IMR-90 (cell line): ENCODE results near the gene NFASC. TPM values are rescaled to one million over a fixed set of nuclear protein-coding genes. Genes with fewer than 3 reads are reported as not detected.

Experiments used
- ATAC-seq: fragments of 200-7000 bp; cut with Tn5 transposase; 2 replicates; pipeline ENCODE4 v1.9.1; 2020; ENCODE audit warnings: low read depth, mild to moderate bottlenecking, moderate library complexity
- BruUV-seq: library from RNA; stranded (reverse); fragments of 400-500 nt; replicated peaks from 2 replicates; lab custom pipeline; 2021; lab: Mats Ljungman, UMichigan
- CTCF ChIA-PET: fragments of 300-600 bp; formaldehyde crosslinking; extraction: SDS; loops from one replicate; lab custom pipeline; 2021; ENCODE audit warnings: antibody characterized with exemption; lab: Yijun Ruan, JAX
- POLR2A ChIA-PET: fragments of 300-600 bp; sonication (Branson Sonifier 250); formaldehyde crosslinking; loops from one replicate; lab custom pipeline; 2022; ENCODE audit warnings: antibody characterized with exemption; ENCODE audit not compliant: unreplicated experiment; lab: Charles Lee
- DNase-seq: peaks from one replicate; pipeline ENCODE4 v3.0.0; 2013
- H2AFZ ChIP-seq: replicated peaks from 2 replicates; pipeline ENCODE3; 2013; ENCODE audit warnings: low read length, mild to moderate bottlenecking; ENCODE audit not compliant: poor library complexity
- H2AK5ac ChIP-seq: 2 replicates; pipeline ENCODE4 v1.6.1; 2013; ENCODE audit warnings: low read depth, low read length, inconsistent platforms
- H2AK9ac ChIP-seq: replicated peaks from 2 replicates; pipeline ENCODE3; 2013; ENCODE audit warnings: mild to moderate bottlenecking, low read depth, low read length, moderate library complexity; ENCODE audit not compliant: poor library complexity
- H2BK120ac ChIP-seq: 2 replicates; pipeline ENCODE4 v1.6.1; 2013; ENCODE audit warnings: low read depth, low read length, inconsistent platforms
- H2BK15ac ChIP-seq: 3 replicates; pipeline ENCODE4 v1.6.1; 2013; ENCODE audit warnings: low read depth, low read length, inconsistent platforms
- H2BK20ac ChIP-seq: 2 replicates; pipeline ENCODE4 v1.6.1; 2013; ENCODE audit warnings: low read depth, mild to moderate bottlenecking, inconsistent platforms, low read length, moderate library complexity
- H2BK5ac ChIP-seq: 2 replicates; pipeline ENCODE4 v1.6.1; 2013; ENCODE audit warnings: mild to moderate bottlenecking, low read depth, low read length, inconsistent platforms; ENCODE audit not compliant: poor library complexity, severe bottlenecking
- H3K14ac ChIP-seq: replicated peaks from 2 replicates; pipeline ENCODE4 v1.6.1; 2013; ENCODE audit warnings: low read depth, low read length, inconsistent platforms
- H3K18ac ChIP-seq: 2 replicates; pipeline ENCODE4 v1.6.1; 2013; ENCODE audit warnings: low read depth, low read length, control low read depth
- H3K23ac ChIP-seq: 2 replicates; pipeline ENCODE4 v1.6.1; 2013; ENCODE audit warnings: low read depth, low read length, inconsistent platforms
- H3K27ac ChIP-seq: 2 replicates; pipeline ENCODE4 v1.5.1; 2013; ENCODE audit warnings: mild to moderate bottlenecking, control low read depth, low read length; ENCODE audit not compliant: insufficient read depth
- H3K27me3 ChIP-seq: 2 replicates; pipeline ENCODE4 v1.6.1; 2013; ENCODE audit warnings: low read length; ENCODE audit not compliant: control insufficient read depth, insufficient read depth
- H3K36me3 ChIP-seq: 2 replicates; pipeline ENCODE4 v1.6.1; 2013; ENCODE audit warnings: low read length, mixed read lengths; ENCODE audit not compliant: control insufficient read depth, insufficient read depth
- H3K4ac ChIP-seq: 2 replicates; pipeline ENCODE4 v1.6.1; 2013; ENCODE audit warnings: low read depth, low read length, inconsistent platforms
- H3K4me1 ChIP-seq: 2 replicates; pipeline ENCODE4 v1.6.1; 2013; ENCODE audit warnings: low read length, mixed read lengths; ENCODE audit not compliant: control insufficient read depth, insufficient read depth
- H3K4me2 ChIP-seq: 2 replicates; pipeline ENCODE4 v1.6.1; 2013; ENCODE audit warnings: low read depth, mild to moderate bottlenecking, control low read depth, low read length, moderate library complexity
- H3K4me3 ChIP-seq: 2 replicates; pipeline ENCODE4 v1.5.1; 2013; ENCODE audit warnings: low read depth, mild to moderate bottlenecking, control low read depth, low read length, moderate library complexity; ENCODE audit not compliant: insufficient read depth
- H3K56ac ChIP-seq: 2 replicates; pipeline ENCODE4 v1.6.1; 2013; ENCODE audit warnings: low read length, inconsistent platforms; ENCODE audit not compliant: insufficient read depth; ENCODE audit errors: extremely low read depth
- H3K79me1 ChIP-seq, 2 experiments: 2 replicates each; pipeline ENCODE4 v1.6.1; 2013; ENCODE audit warnings: low read length in 2 of 2, inconsistent platforms in 1 of 2, low read depth in 1 of 2
- H3K9ac ChIP-seq: 2 replicates; pipeline ENCODE4 v1.6.1; 2013; ENCODE audit warnings: low read depth, low read length, control low read depth
- H3K9me1 ChIP-seq: 2 replicates; pipeline ENCODE4 v1.6.1; 2013; ENCODE audit warnings: low read length, inconsistent platforms; ENCODE audit not compliant: insufficient read depth
- H3K9me3 ChIP-seq: 2 replicates; pipeline ENCODE4 v1.6.1; 2013; ENCODE audit warnings: low read length; ENCODE audit not compliant: control insufficient read depth, insufficient read depth
- H4K20me1 ChIP-seq: 2 replicates; pipeline ENCODE4 v1.6.1; 2013; ENCODE audit warnings: low read length, inconsistent platforms; ENCODE audit not compliant: insufficient read depth
- H4K5ac ChIP-seq: 2 replicates; pipeline ENCODE4 v1.6.1; 2013; ENCODE audit warnings: mild to moderate bottlenecking, low read depth, low read length, control low read depth
- H4K8ac ChIP-seq, 2 experiments: 2 replicates each; pipeline ENCODE4 v1.6.1; 2013; ENCODE audit warnings: low read depth in 2 of 2, low read length in 2 of 2, control low read depth in 1 of 2, inconsistent platforms in 1 of 2
- H4K91ac ChIP-seq: 2 replicates; pipeline ENCODE4 v1.6.1; 2013; ENCODE audit warnings: low read depth, low read length, inconsistent platforms; ENCODE audit not compliant: insufficient read depth
- BHLHE40 ChIP-seq: fragments of 150-350 bp; IDR thresholded peaks from 2 replicates; pipeline ENCODE4 v1.6.1; 2016; ENCODE audit warnings: mild to moderate bottlenecking, low read depth, low read length
- CEBPB ChIP-seq: IDR thresholded peaks from 2 replicates; pipeline ENCODE4 v1.6.1; 2012; ENCODE audit warnings: low read depth, low read length, improper control_type of control experiment
- CHD1 ChIP-seq: IDR thresholded peaks from 2 replicates; pipeline ENCODE4 v1.6.1; 2012; ENCODE audit warnings: low read depth, low read length, improper control_type of control experiment
- ELK1 ChIP-seq: fragments of 150-350 bp; IDR thresholded peaks from 2 replicates; pipeline ENCODE4 v1.6.1; 2016; ENCODE audit warnings: low read depth, mild to moderate bottlenecking, low read length, moderate library complexity, borderline replicate concordance
- FOS ChIP-seq: fragments of 150-350 bp; IDR thresholded peaks from 2 replicates; pipeline ENCODE4 v1.6.1; 2016; ENCODE audit warnings: low read depth, low read length
- MAFK ChIP-seq: IDR thresholded peaks from 2 replicates; pipeline ENCODE4 v1.6.1; 2012; ENCODE audit warnings: low read depth, low read length, improper control_type of control experiment
- NFE2L2 ChIP-seq: fragments of 150-350 bp; IDR thresholded peaks from 2 replicates; pipeline ENCODE4 v1.6.1; 2016; ENCODE audit warnings: low read depth, mild to moderate bottlenecking, low read length
- POLR2A ChIP-seq: IDR thresholded peaks from 2 replicates; pipeline ENCODE4 v1.6.1; 2012; ENCODE audit warnings: mild to moderate bottlenecking, low read depth, low read length
- RAD21 ChIP-seq: IDR thresholded peaks from 2 replicates; pipeline ENCODE4 v1.6.1; 2012; ENCODE audit warnings: low read length, improper control_type of control experiment
- RFX5 ChIP-seq: IDR thresholded peaks from 2 replicates; pipeline ENCODE4 v1.8.0; 2012; ENCODE audit warnings: low read depth, mild to moderate bottlenecking, low read length, moderate library complexity
- SMC3 ChIP-seq: fragments of 150-350 bp; IDR thresholded peaks from 2 replicates; pipeline ENCODE4 v1.6.1; 2016; ENCODE audit warnings: low read depth, mild to moderate bottlenecking, antibody characterized with exemption, low read length, moderate library complexity
- USF2 ChIP-seq: fragments of 150-350 bp; IDR thresholded peaks from 2 replicates; pipeline ENCODE4 v1.6.1; 2017; ENCODE audit warnings: mild to moderate bottlenecking, antibody characterized with exemption, low read length, low read depth
- WGBS, 2 experiments: methylation state at CpG; one replicate each; pipeline versions ENCODE4 v1.1.5 to v1.1.7; 2013; ENCODE audit warnings: missing lambda C conversion rate in 2 of 2; ENCODE audit not compliant: insufficient read length in 1 of 2; ENCODE audit errors: extremely low coverage in 2 of 2; 5-methylcytosine and 5-hydroxymethylcytosine counted together
- dilution Hi-C: fragments of 300-500 bp; cut with HindIII; formaldehyde crosslinking; loops from one replicate; pipeline ENCODE4 v1.14.3; 2018; ENCODE audit warnings: low sequenced_read_pairs; ENCODE audit not compliant: unreplicated experiment
- in situ Hi-C: fragments of 300-500 bp; cut with MboI; formaldehyde crosslinking; loops from 3 replicates; pipeline ENCODE4 v1.14.3; 2019; ENCODE audit warnings: low sequenced_read_pairs, inconsistent platforms, mixed read lengths
- intact Hi-C: fragments of 100-400 bp; cut with micrococcal nuclease; formaldehyde crosslinking; loops from 2 replicates; pipeline ENCODE4 v1.10.0; 2022
- polyA plus RNA-seq, 3 experiments: library from polyadenylated mRNA; depleted of rRNA; stranded (reverse); fragments of >200 nt; gene quantifications; 2 replicates each; pipeline ENCODE4 v1.2.3, GENCODE V29; 2012; ENCODE audit warnings: low replicate concordance in 1 of 3
- total RNA-seq: library from RNA; depleted of rRNA; stranded (reverse); fragments of >200 nt; gene quantifications from 2 replicates; pipeline ENCODE4 v1.2.3, GENCODE V29; 2012

The NFASC gene
- total and polyA plus RNA-seq, 2 of the 4 experiments (the other 2 are of a cell fraction): 0.18 to 0.79 TPM

- POLR2A ChIA-PET: no interaction called here
- Histone ChIP-seq H4K91ac (no peak overlapping the region), H3K56ac (no peak overlapping the region), H3K4me3 (no peak overlapping the region), H2BK15ac (no peak overlapping the region), H2BK5ac (no peak overlapping the region), H3K14ac (no peak overlapping the region), H4K8ac (no peak overlapping the region), H4K5ac (no peak overlapping the region), H3K23ac (no peak overlapping the region), H3K9me1 (no peaks in the 10 kb centered on the region), H3K9me3 (no peaks in the 10 kb centered on the region), H2AK9ac (no peak overlapping the region), H3K4me2 (no peak overlapping the region), H4K20me1 (no peaks in the 10 kb centered on the region), H3K27ac (no peak overlapping the region), H3K4ac (no peak overlapping the region), H2AK5ac (no peak overlapping the region), H2BK20ac (no peak overlapping the region), H2BK120ac (no peak overlapping the region), H3K79me1 (no peaks in the 10 kb centered on the region), H3K18ac (no peak overlapping the region), H3K36me3 (no peaks in the 10 kb centered on the region), H3K9ac (no peak overlapping the region), H3K27me3 (peaks cover 46% of the 10 kb centered on the region), H2AFZ (no peak overlapping the region), H3K4me1 (no peaks in the 10 kb centered on the region)
- ATAC-seq (no peak), DNase-seq (no peak)
- dilution Hi-C loops (no loop called here), in situ Hi-C loops (no loop called here), intact Hi-C loops (no loop called here)
- WGBS, 2 experiments: 85% methylated on average over 5 of the region's 14 CpGs; no CpG with 5 or more reads in 1 of the 2 experiments
- CTCF ChIA-PET: no interaction called here
- TF ChIP-seq USF2: no peak
- no peak for TF ChIP-seq CEBPB
- TF ChIP-seq NFE2L2: no peak
- no peak for TF ChIP-seq CHD1
- no peak for TF ChIP-seq RFX5
- TF ChIP-seq POLR2A: no peak
- TF ChIP-seq RAD21: no peak
- TF ChIP-seq MAFK: no peak
- TF ChIP-seq BHLHE40: no peak
- no peak for TF ChIP-seq ELK1
- no peak for TF ChIP-seq SMC3
- no peak for TF ChIP-seq FOS
- BruUV-seq: no TSS peak
Observed at GRCh38 chr1:205001162-205001561, 130.5 kb downstream of the NFASC start.
